NT2/D1 (cell line): ENCODE data around the gene ZFHX3.

Source experiments
- SUZ12 ChIP-seq: IDR thresholded peaks from 2 replicates; pipeline ENCODE4 v1.6.1; 2011; ENCODE audit not compliant: insufficient read length, insufficient read depth; ENCODE audit errors: extremely low read depth
- YY1 ChIP-seq: IDR thresholded peaks from 2 replicates; pipeline ENCODE4 v1.6.1; 2011; ENCODE audit not compliant: insufficient read length, insufficient read depth
- ZNF274 ChIP-seq: IDR thresholded peaks from 2 replicates; pipeline ENCODE4 v1.6.1; 2011; ENCODE audit warnings: mild to moderate bottlenecking, low read depth, low read length

- no peak for TF ChIP-seq YY1
- TF ChIP-seq ZNF274 = no peak
- no peak for TF ChIP-seq SUZ12
These were observed 109.1 kb downstream of the ZFHX3 start for GRCh38 chr16:72938795-72939164.
